GM12892 (cell line): ENCODE measurements around the gene TRIO.

ENCODE experiments used
- POLR2A ChIP-seq: IDR thresholded peaks from 2 replicates; pipeline ENCODE4 v1.6.1; 2011; ENCODE audit warnings: low read depth, low read length, control low read depth
- POLR2AphosphoS5 ChIP-seq: IDR thresholded peaks from 2 replicates; pipeline ENCODE4 v1.6.1; 2011; ENCODE audit warnings: low read depth, low read length, control low read depth

- TF ChIP-seq POLR2A (no peak), POLR2AphosphoS5 (no peak)
Observed at GRCh38 chr5:14149672-14150274, 6.6 kb downstream of the TRIO start.
